Measurements from ENCODE around the gene C17orf100. TPM values are rescaled to one million over a fixed set of nuclear protein-coding genes. Genes with fewer than 3 reads are reported as not detected.

The C17orf100 gene
- total RNA-seq, 2 donors from 2014 or later, result 3.3 to 6.2 TPM

DNA sequence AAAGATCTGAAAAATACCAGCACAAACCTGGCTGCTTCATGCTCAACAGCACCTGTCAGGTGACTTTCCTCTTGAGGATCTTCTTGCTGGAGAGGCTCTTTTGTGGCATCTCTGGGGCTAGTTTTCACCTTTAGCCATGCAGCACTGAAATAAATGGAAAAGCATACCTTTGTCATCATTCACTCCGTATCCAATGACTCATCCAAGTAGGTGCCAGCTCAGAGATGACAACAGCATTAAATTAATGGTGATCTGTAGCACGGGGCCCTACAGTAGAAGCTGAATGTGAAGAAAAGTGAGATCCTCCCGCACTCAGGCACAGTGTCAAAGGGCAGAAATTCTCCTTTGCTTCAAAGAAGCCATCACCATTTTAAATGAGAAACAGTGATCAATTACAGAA, 43.2 kb upstream of the C17orf100 start:
- Histone ChIP-seq H3K4me1 (no peaks in the 10 kb centered on the region), H3K27me3 (no peaks in the 10 kb centered on the region), H3K36me3 (replicated peaks in 1 of 2; ENCODE audit: insufficient read depth in 1 of 2, low read depth in 2 of 2) (peaks cover 3 to 20% of the 10 kb centered on the region in 2 donors), H3K27ac (no peak overlapping the region), H3K4me3 (no peak overlapping the region), H3K9me3 (no peaks in the 10 kb centered on the region)
- ATAC-seq (no peak), DNase-seq (no peak)
- intact Hi-C loops (cut with DNase I), result no loop called here
- 82 to 84% methylated on average over 3 of the region's 3 CpGs for WGBS, 2 donors
- TF ChIP-seq POLR2A (IDR thresholded peaks at IDR 0.05), result no peak
- TF ChIP-seq, protein P1, sequence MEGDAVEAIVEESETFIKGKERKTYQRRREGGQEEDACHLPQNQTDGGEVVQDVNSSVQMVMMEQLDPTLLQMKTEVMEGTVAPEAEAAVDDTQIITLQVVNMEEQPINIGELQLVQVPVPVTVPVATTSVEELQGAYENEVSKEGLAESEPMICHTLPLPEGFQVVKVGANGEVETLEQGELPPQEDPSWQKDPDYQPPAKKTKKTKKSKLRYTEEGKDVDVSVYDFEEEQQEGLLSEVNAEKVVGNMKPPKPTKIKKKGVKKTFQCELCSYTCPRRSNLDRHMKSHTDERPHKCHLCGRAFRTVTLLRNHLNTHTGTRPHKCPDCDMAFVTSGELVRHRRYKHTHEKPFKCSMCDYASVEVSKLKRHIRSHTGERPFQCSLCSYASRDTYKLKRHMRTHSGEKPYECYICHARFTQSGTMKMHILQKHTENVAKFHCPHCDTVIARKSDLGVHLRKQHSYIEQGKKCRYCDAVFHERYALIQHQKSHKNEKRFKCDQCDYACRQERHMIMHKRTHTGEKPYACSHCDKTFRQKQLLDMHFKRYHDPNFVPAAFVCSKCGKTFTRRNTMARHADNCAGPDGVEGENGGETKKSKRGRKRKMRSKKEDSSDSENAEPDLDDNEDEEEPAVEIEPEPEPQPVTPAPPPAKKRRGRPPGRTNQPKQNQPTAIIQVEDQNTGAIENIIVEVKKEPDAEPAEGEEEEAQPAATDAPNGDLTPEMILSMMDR (IDR thresholded peaks at IDR 0.05), result no peak

DNA sequence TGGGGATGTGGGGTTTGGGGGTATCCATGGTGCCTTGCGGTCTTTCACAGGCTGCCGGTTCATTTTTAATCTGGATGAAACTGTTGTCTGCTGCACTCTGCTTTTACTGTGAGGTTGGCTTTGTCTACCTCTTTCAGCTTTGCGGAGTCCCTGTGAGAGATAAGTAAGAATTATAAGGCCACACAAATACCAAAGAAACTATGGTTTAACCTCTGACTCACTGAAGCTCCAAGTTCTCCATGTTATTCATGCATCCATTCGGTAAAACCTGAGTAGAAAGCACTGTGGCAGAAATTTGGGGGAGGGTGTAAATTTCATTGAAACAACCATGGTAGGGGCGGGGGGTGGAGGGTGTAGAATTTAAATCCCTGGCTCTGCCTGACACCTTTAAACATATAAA, 41.6 kb upstream of the C17orf100 start:
- TF ChIP-seq, protein P1 (IDR thresholded peaks at IDR 0.05), result no peak
- TF ChIP-seq POLR2A (IDR thresholded peaks at IDR 0.05), result no peak
- 93% methylated on average over 5 of the region's 5 CpGs for WGBS, 2 donors
- no peak for DNase-seq
- H3K4me1 ChIP-seq, result no peaks in the 10 kb centered on the region
- H3K27ac ChIP-seq, result no peak overlapping the region
- H3K36me3 ChIP-seq (replicated peaks in 1 of 2; ENCODE audit: insufficient read depth in 1 of 2, low read depth in 2 of 2), result peaks cover 3 to 20% of the 10 kb centered on the region in 2 donors
- H3K9me3 ChIP-seq, result no peaks in the 10 kb centered on the region
- H3K27me3 ChIP-seq, result no peaks in the 10 kb centered on the region
- H3K4me3 ChIP-seq, result no peak overlapping the region
- no peak for ATAC-seq
- intact Hi-C loops (cut with DNase I), result no loop called here

DNA sequence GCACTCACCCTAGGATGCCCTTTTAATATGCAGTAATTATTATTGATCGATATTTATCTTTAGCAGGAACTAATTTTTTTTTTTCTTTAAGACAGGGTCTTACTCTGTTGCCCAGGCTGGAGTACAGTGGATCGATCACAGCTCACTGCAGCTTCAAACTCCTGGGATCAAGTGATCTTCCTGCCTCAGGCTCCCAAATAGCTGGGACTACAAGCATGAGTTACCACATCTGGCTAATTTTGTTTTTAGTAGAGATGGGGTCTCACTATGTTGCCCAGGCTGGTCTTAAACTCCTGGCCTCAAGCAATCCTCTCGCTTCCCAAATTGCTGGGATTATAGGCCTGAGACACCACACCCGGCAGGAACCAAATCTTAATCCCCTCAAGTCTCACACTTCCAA, 40.3 kb upstream of the C17orf100 start:
- H3K27ac ChIP-seq, result no peak overlapping the region
- DNase-seq (no peak), ATAC-seq (no peak)
- no peak overlapping the region for H3K4me3 ChIP-seq
- no peaks in the 10 kb centered on the region for H3K4me1 ChIP-seq
- intact Hi-C loops (cut with DNase I), result no loop called here
- WGBS, 2 donors, result 96 to 97% methylated on average over 4 of the region's 4 CpGs
- no peak for TF ChIP-seq POLR2A (IDR thresholded peaks at IDR 0.05)
- TF ChIP-seq, protein P1 (IDR thresholded peaks at IDR 0.05), result no peak
- H3K9me3 ChIP-seq, result no peaks in the 10 kb centered on the region
- peaks cover 3 to 15% of the 10 kb centered on the region in 2 donors for H3K36me3 ChIP-seq (replicated peaks in 1 of 2; ENCODE audit: insufficient read depth in 1 of 2, low read depth in 2 of 2)
- H3K27me3 ChIP-seq, result no peaks in the 10 kb centered on the region

DNA sequence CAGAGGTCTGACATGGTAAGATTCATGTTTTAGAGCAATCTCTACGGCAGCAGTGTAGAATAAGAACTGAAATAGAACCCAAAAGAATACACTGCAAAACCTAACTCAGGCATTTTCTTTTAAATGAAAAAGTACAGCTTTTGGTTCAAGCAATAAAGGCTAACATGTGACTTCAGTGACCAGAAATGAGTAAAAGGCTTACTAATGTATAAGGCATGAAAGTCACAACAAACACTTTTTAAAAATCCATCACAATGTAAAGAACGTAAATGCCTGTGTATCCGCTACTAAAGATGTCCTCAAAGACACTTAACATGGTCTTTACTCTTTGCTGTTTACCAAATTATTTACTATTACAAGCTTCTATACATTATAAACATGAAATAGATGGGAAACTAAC, 27.6 kb upstream of the C17orf100 start:
- no peaks in the 10 kb centered on the region for H3K4me1 ChIP-seq
- TF ChIP-seq, protein P1 (IDR thresholded peaks at IDR 0.05), result no peak
- no peak for TF ChIP-seq POLR2A (IDR thresholded peaks at IDR 0.05)
- no peak overlapping the region for H3K27ac ChIP-seq
- 97 to 99% methylated on average over 3 of the region's 3 CpGs for WGBS, 2 donors
- H3K27me3 ChIP-seq, result no peaks in the 10 kb centered on the region
- intact Hi-C loops (cut with DNase I), result no loop called here
- peaks cover 0 to 10% of the 10 kb centered on the region in 2 donors for H3K36me3 ChIP-seq (replicated peaks in 1 of 2; ENCODE audit: insufficient read depth in 1 of 2, low read depth in 2 of 2)
- no peak overlapping the region for H3K4me3 ChIP-seq
- no peak for ATAC-seq
- no peaks in the 10 kb centered on the region for H3K9me3 ChIP-seq
- no peak for DNase-seq

DNA sequence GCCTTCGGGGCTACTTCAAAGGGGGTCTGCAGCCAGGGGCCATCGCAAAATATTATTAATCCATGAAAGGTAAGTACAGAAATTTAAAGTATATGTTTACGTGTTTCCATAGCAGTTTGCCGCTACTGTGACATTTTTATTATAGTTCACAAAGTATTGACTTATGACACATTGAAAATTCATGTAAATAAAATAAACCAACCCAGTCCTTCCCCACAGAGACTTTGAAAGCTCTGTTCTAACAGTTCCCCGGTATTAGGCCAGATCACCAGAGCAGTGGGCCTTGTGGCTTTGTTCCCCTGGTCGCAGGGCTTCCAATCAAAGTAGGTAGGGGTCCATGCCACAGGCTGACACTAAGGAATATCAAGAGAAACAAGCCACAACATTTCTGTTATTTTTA, 24.9 kb upstream of the C17orf100 start:
- Histone ChIP-seq H3K9me3 (no peaks in the 10 kb centered on the region), H3K4me3 (no peak overlapping the region), H3K27me3 (no peaks in the 10 kb centered on the region), H3K36me3 (replicated peaks in 1 of 2; ENCODE audit: insufficient read depth in 1 of 2, low read depth in 2 of 2) (peaks cover 0 to 8% of the 10 kb centered on the region in 2 donors), H3K27ac (no peak overlapping the region), H3K4me1 (no peaks in the 10 kb centered on the region)
- ATAC-seq (no peak), DNase-seq (no peak)
- intact Hi-C loops (cut with DNase I), result no loop called here
- TF ChIP-seq, protein P1 (IDR thresholded peaks at IDR 0.05), result no peak
- no peak for TF ChIP-seq POLR2A (IDR thresholded peaks at IDR 0.05)
- WGBS, 2 donors, result 86 to 96% methylated on average over 6 of the region's 6 CpGs
